Panc1 (cell line): ENCODE data around the gene PPP4R3A.

Experiments used
- POLR2AphosphoS5 ChIP-seq: IDR thresholded peaks from 2 replicates; pipeline ENCODE4 v1.6.1; 2012; ENCODE audit warnings: mild to moderate bottlenecking, low read depth, low read length, moderate library complexity
- SIN3A ChIP-seq: IDR thresholded peaks from 2 replicates; pipeline ENCODE4 v1.6.1; 2012; ENCODE audit warnings: low read depth, mild to moderate bottlenecking, low read length, moderate library complexity, borderline replicate concordance; ENCODE audit not compliant: insufficient read depth
- TF ChIP-seq, protein P1 (sequence below): fragments of 450-650 bp; IDR thresholded peaks from 2 replicates; pipeline ENCODE4 v1.5.1; 2017; ENCODE audit warnings: mild to moderate bottlenecking

DNA sequence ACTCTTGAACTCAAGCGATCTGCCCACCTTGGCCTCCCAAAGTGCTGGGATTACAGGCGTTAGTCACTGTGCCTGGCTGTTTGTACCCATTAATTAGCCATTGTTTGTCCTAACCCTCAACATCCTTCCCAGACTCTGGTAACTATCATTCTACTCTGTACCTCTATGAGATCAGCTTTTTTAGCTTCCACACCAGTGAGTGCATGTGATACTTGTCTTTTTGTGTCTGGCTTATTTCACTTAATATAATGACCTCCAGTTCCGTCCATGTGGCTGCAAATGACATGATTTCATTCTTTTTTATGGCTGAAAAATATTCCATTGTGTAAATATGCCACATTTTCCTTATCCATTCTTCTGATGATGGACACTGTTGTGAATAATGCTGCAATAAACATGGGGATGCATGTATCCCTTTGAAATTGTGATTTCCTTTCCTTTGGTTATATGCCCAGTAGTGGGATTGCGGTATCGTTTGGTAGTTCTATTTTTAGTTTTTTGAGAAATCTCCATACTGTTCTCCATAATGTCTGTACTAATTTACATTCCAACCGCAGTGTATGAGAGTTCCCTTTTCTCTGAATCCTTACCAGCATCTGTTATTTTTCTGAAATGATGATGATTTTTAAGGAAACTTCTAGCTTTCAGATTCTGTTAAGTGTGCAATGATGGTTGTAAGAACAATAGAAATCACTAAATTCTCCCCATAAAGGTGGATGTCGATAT, 6.7 kb upstream of the PPP4R3A start:
- TF ChIP-seq, protein P1, sequence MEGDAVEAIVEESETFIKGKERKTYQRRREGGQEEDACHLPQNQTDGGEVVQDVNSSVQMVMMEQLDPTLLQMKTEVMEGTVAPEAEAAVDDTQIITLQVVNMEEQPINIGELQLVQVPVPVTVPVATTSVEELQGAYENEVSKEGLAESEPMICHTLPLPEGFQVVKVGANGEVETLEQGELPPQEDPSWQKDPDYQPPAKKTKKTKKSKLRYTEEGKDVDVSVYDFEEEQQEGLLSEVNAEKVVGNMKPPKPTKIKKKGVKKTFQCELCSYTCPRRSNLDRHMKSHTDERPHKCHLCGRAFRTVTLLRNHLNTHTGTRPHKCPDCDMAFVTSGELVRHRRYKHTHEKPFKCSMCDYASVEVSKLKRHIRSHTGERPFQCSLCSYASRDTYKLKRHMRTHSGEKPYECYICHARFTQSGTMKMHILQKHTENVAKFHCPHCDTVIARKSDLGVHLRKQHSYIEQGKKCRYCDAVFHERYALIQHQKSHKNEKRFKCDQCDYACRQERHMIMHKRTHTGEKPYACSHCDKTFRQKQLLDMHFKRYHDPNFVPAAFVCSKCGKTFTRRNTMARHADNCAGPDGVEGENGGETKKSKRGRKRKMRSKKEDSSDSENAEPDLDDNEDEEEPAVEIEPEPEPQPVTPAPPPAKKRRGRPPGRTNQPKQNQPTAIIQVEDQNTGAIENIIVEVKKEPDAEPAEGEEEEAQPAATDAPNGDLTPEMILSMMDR, result no peak
- TF ChIP-seq POLR2AphosphoS5, result no peak
- no peak for TF ChIP-seq SIN3A
